CD4-positive, alpha-beta memory T cell (primary cell): ENCODE results near the gene ZBTB49. TPM values are rescaled to one million over a fixed set of nuclear protein-coding genes. Genes with fewer than 3 reads are reported as not detected.
A peak's percentile ranks its signal among the peaks of the same experiment; 100 is the strongest.

ENCODE experiments used
- CTCF ChIA-PET: fragments of 350-600 bp; sonication (Branson Sonifier 250); formaldehyde crosslinking; loops from one replicate; lab custom pipeline; 2021; ENCODE audit warnings: inconsistent platforms; ENCODE audit not compliant: partially characterized antibody; lab: Charles Lee
- POLR2A ChIA-PET: fragments of 350-600 bp; sonication (Branson Sonifier 250); formaldehyde crosslinking; loops from one replicate; lab custom pipeline; 2021; ENCODE audit not compliant: partially characterized antibody; lab: Charles Lee
- DNase-seq, 5 donors: peaks; one replicate each; pipeline versions ENCODE4 v3.0.0 to v3.0.0-alpha.2; 2020 to 2022; ENCODE audit warnings: mixed read lengths in 1 of 5
- H3K27ac ChIP-seq: one replicate; pipeline ENCODE4 v1.7.0; 2013; ENCODE audit warnings: low read depth, low read length
- H3K27me3 ChIP-seq: 2 replicates; pipeline ENCODE4 v1.7.0; 2013; ENCODE audit warnings: mild to moderate bottlenecking, low read length, moderate library complexity; ENCODE audit not compliant: insufficient read depth
- H3K36me3 ChIP-seq: 2 replicates; pipeline ENCODE4 v1.7.0; 2013; ENCODE audit warnings: mild to moderate bottlenecking, low read length, moderate library complexity; ENCODE audit not compliant: insufficient read depth
- H3K4me1 ChIP-seq: 2 replicates; pipeline ENCODE4 v1.7.0; 2013; ENCODE audit warnings: mild to moderate bottlenecking, low read length, moderate library complexity; ENCODE audit not compliant: insufficient read depth
- H3K4me3 ChIP-seq, 2 donors: one replicate each; pipeline ENCODE4 v1.7.0; 2013; ENCODE audit warnings: low read length in 2 of 2, mild to moderate bottlenecking in 1 of 2
- H3K9me3 ChIP-seq, 2 donors: one replicate each; pipeline ENCODE4 v1.7.0; 2013; ENCODE audit warnings: low read length in 2 of 2, control low read depth in 1 of 2; ENCODE audit not compliant: control insufficient read depth in 1 of 2
- H3K27ac Mint-ChIP-seq, 7 donors: one replicate each; pipeline ENCODE4 v1.8.0; 2020 to 2021; ENCODE audit warnings: mixed read lengths in 7 of 7, mild to moderate bottlenecking in 6 of 7, inconsistent platforms in 3 of 7, moderate library complexity in 3 of 7
- H3K27me3 Mint-ChIP-seq, 2 donors: one replicate each; pipeline ENCODE4 v1.8.0; 2020 to 2021; ENCODE audit warnings: mixed read lengths in 2 of 2
- H3K36me3 Mint-ChIP-seq, 2 donors: one replicate each; pipeline ENCODE4 v1.8.0; 2020 to 2021; ENCODE audit warnings: mixed read lengths in 2 of 2, inconsistent platforms in 1 of 2, mild to moderate bottlenecking in 1 of 2
- H3K4me1 Mint-ChIP-seq, 4 donors: one replicate each; pipeline ENCODE4 v1.8.0; 2020 to 2021; ENCODE audit warnings: mixed read lengths in 4 of 4, mild to moderate bottlenecking in 1 of 4
- H3K4me3 Mint-ChIP-seq, 8 donors: one replicate each; pipeline ENCODE4 v1.8.0; 2020 to 2021; ENCODE audit warnings: mixed read lengths in 8 of 8, mild to moderate bottlenecking in 7 of 8, moderate library complexity in 6 of 8, inconsistent platforms in 3 of 8
- H3K9me3 Mint-ChIP-seq, 8 donors: one replicate each; pipeline ENCODE4 v1.8.0; 2020 to 2021; ENCODE audit warnings: mixed read lengths in 8 of 8, mild to moderate bottlenecking in 5 of 8, inconsistent platforms in 3 of 8, moderate library complexity in 1 of 8
- intact Hi-C: fragments of 100-400 bp; cut with micrococcal nuclease; formaldehyde crosslinking; loops from one replicate; pipeline ENCODE4 v1.15.1; 2023
- polyA plus RNA-seq, 2 donors: library from polyadenylated mRNA; unstranded; fragments of 300-500 nt; fragmentation: Illumina TruSeq; gene quantifications; one replicate each; pipeline ENCODE4 v1.2.3, GENCODE V29; 2021
- total RNA-seq, 2 experiments: library from RNA; stranded (reverse); gene quantifications; one replicate each; pipeline ENCODE4 v1.2.3, GENCODE V29; 2021

The ZBTB49 gene
- total and polyA plus RNA-seq, 4 experiments from 2014 or later: 5.3 to 20.0 (median 12.3) TPM

DNA sequence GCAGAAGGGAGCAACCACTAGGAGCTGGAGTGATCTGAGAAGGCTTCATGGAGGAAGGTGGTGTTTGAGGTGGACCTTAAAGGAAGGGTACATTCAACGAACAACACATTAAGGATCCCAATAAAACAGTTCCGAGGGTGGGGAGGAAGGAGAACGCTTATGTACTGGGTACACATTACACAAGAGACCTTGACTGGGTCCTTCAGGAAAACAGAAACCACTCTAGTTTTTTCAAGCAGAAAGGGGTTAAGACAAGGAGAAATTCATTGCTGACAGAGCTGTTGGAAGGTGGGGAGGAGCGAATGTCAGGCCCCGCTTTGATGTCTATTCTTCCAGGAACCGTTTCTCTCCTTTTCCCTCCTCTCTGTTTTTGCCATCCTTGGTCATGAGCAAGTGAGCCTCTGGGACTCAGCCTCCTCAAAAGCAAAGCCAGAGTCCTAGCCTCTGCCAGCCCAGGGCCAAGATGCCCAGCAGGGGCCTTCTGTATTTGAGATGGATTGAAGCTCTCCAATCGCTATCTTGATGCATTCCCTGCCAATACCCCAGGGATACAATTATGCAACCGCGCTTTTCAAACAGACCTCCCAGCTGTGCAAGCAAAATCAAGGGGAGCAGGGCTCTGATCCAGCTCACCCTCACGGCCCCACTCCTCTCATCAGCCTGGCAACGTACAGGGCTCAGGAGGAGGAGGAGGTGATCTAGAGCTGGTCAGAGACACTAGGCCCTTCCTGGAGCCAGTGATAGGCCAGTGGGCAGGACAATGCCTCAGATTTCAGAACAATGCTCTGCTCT lies 48.4 kb downstream of the ZBTB49 start:
- H3K9me3 Mint-ChIP-seq: no peaks in the 10 kb centered on the region
- intact Hi-C loops: loop anchor here (5.0 kb wide), 1 partner anchor 94 kb away; no protein-coding TSS in a partner anchor
- H3K4me1 Mint-ChIP-seq: peaks cover 4 to 14% (median 8%) of the 10 kb centered on the region in 4 donors
- H3K36me3 Mint-ChIP-seq: no peaks in the 10 kb centered on the region
- Histone ChIP-seq H3K27ac (no peak overlapping the region), H3K4me1 (peaks cover 4% of the 10 kb centered on the region), H3K36me3 (no peaks in the 10 kb centered on the region), H3K27me3 (no peaks in the 10 kb centered on the region), H3K9me3 (no peaks in the 10 kb centered on the region), H3K4me3 (no peak overlapping the region)
- no peak for DNase-seq
- no peaks in the 10 kb centered on the region for H3K27me3 Mint-ChIP-seq
- H3K4me3 Mint-ChIP-seq: no peak overlapping the region
- ChIA-PET CTCF (interaction anchor here (1.1 to 12.1 kb wide), 7 partner anchors 21 to 164 kb away, joined by 3 to 161 read pairs (median 6); no protein-coding TSS in a partner anchor), POLR2A (interaction anchor here (0.6 to 2.7 kb wide), 2 partner anchors 78 to 90 kb away, joined by 3 to 9 read pairs; partner anchors contain the start of gene TMEM128)
- H3K27ac Mint-ChIP-seq: peak overlapping the region in 2 of 7 donors; percentile 30 to 83

DNA sequence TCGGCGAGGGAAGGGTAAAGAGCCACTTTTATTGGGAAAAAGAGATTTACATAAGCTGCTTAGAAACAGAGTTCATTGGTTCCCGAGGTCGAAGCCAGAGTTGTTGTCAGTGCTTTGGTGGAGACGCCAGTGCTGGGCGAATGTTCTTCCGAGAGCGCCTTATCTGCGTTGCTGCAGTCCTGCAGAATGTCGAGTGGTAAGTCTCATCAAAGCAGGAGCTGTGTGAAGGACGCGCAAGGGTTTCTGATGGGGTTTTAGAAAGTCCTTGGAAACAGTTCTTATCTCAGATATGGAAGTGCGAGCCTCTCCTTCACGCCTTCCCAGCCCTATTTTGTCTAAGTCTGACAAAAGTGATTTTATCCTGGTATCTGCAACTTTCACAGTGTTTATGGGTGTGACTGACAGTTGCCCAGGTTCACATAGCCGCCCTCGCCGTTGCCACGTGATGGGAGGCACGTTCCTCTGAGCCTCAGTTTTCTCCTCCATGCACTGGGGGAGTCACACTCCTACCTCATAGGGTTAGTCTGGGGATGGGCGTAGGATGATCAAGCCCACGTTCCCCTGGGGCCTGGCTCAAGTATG lies 49.5 kb downstream of the ZBTB49 start:
- CTCF ChIA-PET: interaction anchor here (1.7 to 12.1 kb wide), 3 partner anchors 80 to 88 kb away, joined by 11 to 161 read pairs (median 70); no protein-coding TSS in a partner anchor
- Histone ChIP-seq H3K36me3 (no peaks in the 10 kb centered on the region), H3K27me3 (no peaks in the 10 kb centered on the region), H3K4me3 (no peak overlapping the region), H3K4me1 (peaks cover 4% of the 10 kb centered on the region), H3K9me3 (no peaks in the 10 kb centered on the region), H3K27ac (no peak overlapping the region)
- DNase-seq: no peak
- Mint-ChIP-seq H3K4me3 (no peak overlapping the region), H3K27me3 (no peaks in the 10 kb centered on the region), H3K9me3 (no peaks in the 10 kb centered on the region), H3K36me3 (no peaks in the 10 kb centered on the region), H3K4me1 (peaks cover 4 to 14% (median 7%) of the 10 kb centered on the region in 4 donors), H3K27ac (peak overlapping the region in 1 of 7 donors; percentile 51)
- intact Hi-C loops: loop anchor here (5.0 kb wide), 1 partner anchor 93 kb away; no protein-coding TSS in a partner anchor
- POLR2A ChIA-PET: interaction anchor here (2.7 kb wide), 1 partner anchor 91 kb away, joined by 9 read pairs; the partner anchor contains the start of gene TMEM128

DNA sequence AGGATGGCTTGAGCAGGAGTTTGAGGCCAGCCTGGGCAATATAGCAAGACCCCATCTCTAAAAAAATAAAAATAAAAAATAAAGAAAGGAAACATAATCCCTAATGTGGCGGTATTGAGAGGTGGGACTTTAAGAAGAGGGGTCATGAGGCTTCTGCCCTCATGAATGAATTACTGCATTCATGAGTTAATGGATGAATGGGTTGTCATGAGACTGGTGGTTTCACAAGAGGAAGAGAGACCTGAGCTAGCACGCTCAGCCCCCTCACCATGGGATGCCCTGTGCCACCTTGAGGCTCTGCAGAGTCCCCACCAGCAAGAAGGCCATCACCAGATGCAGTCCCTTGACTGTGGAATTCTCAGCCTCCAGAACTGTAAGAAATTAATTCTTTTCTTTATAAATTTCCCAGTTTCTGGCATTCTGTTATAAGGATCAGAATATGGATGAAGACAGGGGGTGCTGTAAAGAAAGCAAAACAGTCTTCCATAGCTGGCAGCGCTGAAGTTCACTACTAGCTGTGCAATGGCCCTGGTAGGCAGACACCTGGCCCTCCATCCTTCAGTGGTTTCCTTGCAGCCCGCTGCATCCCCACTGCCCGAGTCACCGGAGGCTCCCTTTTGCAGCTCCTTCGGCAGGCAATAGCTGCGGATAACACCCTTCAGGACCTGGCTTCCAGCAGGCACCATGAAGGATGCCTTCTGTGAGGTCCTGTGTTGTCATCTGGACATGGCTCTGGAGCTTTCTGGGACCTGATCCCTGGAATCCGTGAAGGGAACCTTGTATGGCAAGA lies 52.0 kb downstream of the ZBTB49 start:
- Mint-ChIP-seq H3K9me3 (peaks cover 0 to under 1% (median 0%) of the 10 kb centered on the region in 8 donors), H3K36me3 (no peaks in the 10 kb centered on the region), H3K27me3 (no peaks in the 10 kb centered on the region), H3K4me3 (no peak overlapping the region), H3K4me1 (peaks cover 0 to 7% (median 4%) of the 10 kb centered on the region in 4 donors), H3K27ac (peak overlapping the region in 1 of 7 donors; percentile 61)
- no peak overlapping the region for H3K4me3 ChIP-seq
- H3K9me3 ChIP-seq: no peaks in the 10 kb centered on the region
- peaks cover 3% of the 10 kb centered on the region for H3K4me1 ChIP-seq
- H3K27me3 ChIP-seq: no peaks in the 10 kb centered on the region
- no peak for DNase-seq
- no peaks in the 10 kb centered on the region for H3K36me3 ChIP-seq
- intact Hi-C loops: no loop called here
- ChIA-PET POLR2A (interaction anchor here (0.6 kb wide), 1 partner anchor 90 kb away, joined by 3 read pairs; no protein-coding TSS in a partner anchor), CTCF (interaction anchor here (2.1 to 12.1 kb wide), 2 partner anchors 83 kb away, joined by 7 to 161 read pairs; no protein-coding TSS in a partner anchor)
- no peak overlapping the region for H3K27ac ChIP-seq

DNA sequence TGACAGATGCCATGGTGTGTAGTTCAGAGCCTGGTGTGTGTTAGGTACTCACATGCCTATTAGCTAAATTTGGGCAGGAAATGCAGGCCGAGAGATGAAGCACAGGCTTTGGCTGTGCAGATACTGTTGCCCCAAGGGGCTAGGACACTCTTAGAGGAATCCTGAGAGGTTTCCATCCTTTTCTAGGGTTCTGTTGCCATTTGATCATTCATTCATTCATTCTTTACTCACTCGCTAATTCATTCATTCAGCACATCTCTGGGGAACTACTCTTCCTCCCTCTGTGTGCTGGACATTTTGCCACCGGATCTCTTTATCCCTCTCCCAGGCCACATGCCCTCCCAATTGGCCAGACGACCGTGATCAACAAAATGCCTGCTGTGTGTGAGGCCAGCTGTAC lies 53.0 kb downstream of the ZBTB49 start:
- H3K36me3 ChIP-seq: no peaks in the 10 kb centered on the region
- H3K9me3 Mint-ChIP-seq: peaks cover 0 to 9% (median 0%) of the 10 kb centered on the region in 8 donors
- H3K4me1 ChIP-seq: peaks cover 10% of the 10 kb centered on the region
- H3K4me1 Mint-ChIP-seq: peaks cover 3 to 15% (median 12%) of the 10 kb centered on the region in 4 donors
- H3K36me3 Mint-ChIP-seq: no peaks in the 10 kb centered on the region
- H3K4me3 Mint-ChIP-seq: no peak overlapping the region
- DNase-seq: no peak
- intact Hi-C loops: no loop called here
- H3K27ac ChIP-seq: no peak overlapping the region
- POLR2A ChIA-PET: no interaction called here
- no peak overlapping the region for H3K4me3 ChIP-seq
- peak overlapping the region in 3 of 7 donors; percentile 17 to 27 (median 19) for H3K27ac Mint-ChIP-seq
- CTCF ChIA-PET: interaction anchor here (1.2 to 2.1 kb wide), 2 partner anchors 84 to 88 kb away, joined by 4 to 7 read pairs; no protein-coding TSS in a partner anchor
- no peaks in the 10 kb centered on the region for H3K27me3 Mint-ChIP-seq
- H3K27me3 ChIP-seq: no peaks in the 10 kb centered on the region
- no peaks in the 10 kb centered on the region for H3K9me3 ChIP-seq

DNA sequence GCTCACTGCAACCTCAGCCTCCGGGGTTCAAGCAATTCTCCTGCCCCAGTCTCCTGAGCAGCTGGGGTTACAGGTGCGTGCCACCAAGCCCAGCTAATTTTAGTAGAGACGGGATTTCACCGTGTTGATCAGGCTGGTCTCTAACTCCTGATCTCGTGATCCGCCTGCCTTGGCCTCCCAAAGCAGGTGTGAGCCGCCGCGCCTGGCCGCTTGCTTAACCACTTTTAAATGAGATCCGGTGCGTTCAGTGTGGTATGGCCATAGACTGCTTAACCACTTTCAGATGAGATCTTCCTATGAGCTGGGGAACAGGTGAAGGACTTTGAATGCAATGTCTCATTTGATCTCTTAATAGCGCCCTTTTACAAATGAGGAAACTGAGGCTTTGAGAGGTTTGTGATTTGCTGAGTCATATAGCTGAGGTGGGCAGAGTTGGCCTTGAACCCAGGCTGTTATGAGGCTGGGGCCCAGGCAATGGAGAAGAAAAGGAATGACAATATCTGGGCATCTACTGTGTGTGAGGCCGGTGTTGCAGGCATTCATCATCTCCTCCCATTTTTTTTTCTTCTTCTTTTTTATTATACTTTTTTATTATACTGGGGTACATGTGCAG lies 55.0 kb downstream of the ZBTB49 start:
- Mint-ChIP-seq H3K4me3 (no peak overlapping the region), H3K4me1 (peaks cover 6 to 33% (median 27%) of the 10 kb centered on the region in 4 donors), H3K9me3 (peaks cover 0 to 20% (median 8%) of the 10 kb centered on the region in 8 donors), H3K36me3 (peaks cover 0 to 5% of the 10 kb centered on the region in 2 donors), H3K27me3 (no peaks in the 10 kb centered on the region), H3K27ac (peak overlapping the region in 1 of 7 donors; percentile 70)
- Histone ChIP-seq H3K4me1 (peaks cover 21% of the 10 kb centered on the region), H3K4me3 (no peak overlapping the region), H3K27ac (no peak overlapping the region), H3K9me3 (no peaks in the 10 kb centered on the region), H3K36me3 (no peaks in the 10 kb centered on the region), H3K27me3 (no peaks in the 10 kb centered on the region)
- DNase-seq: no peak
- intact Hi-C loops: no loop called here
- ChIA-PET CTCF (no interaction called here), POLR2A (no interaction called here)

DNA sequence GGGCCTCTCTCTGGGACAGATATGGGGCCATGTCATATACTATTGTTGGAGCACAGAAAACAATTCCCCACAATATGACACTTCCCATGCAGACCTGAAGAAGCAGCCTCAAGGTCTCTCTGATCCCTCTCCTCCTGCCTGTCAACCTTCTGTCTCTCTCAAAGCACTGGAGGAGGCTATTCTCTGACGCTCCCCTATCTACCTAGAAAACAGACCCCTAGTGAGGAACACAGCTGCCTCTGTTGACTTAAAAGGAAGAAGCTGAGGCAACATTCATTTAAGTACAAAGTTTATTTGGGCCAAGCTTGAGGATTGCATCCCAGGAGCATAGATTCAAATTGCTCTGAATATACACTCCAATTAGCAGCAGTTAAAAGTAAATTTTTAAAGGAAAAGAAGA lies 57.5 kb downstream of the ZBTB49 start:
- Mint-ChIP-seq H3K4me3 (peak overlapping the region in 3 of 8 donors; percentile 12 to 61 (median 41)), H3K4me1 (peaks cover 6 to 33% (median 27%) of the 10 kb centered on the region in 4 donors), H3K27ac (peak overlapping the region in 5 of 7 donors; percentile 0 to 94 (median 73)), H3K36me3 (peaks cover 0 to 5% of the 10 kb centered on the region in 2 donors), H3K9me3 (peaks cover 0 to 20% (median 8%) of the 10 kb centered on the region in 8 donors), H3K27me3 (no peaks in the 10 kb centered on the region)
- Histone ChIP-seq H3K36me3 (no peaks in the 10 kb centered on the region), H3K4me3 (no peak overlapping the region), H3K4me1 (peaks cover 21% of the 10 kb centered on the region), H3K27ac (no peak overlapping the region), H3K27me3 (no peaks in the 10 kb centered on the region), H3K9me3 (no peaks in the 10 kb centered on the region)
- ChIA-PET CTCF (interaction anchor here (1.0 kb wide), 1 partner anchor 15 kb away, joined by 3 read pairs; no protein-coding TSS in a partner anchor), POLR2A (interaction anchor here (1.2 to 2.5 kb wide), 4 partner anchors 39 to 100 kb away, joined by 3 to 15 read pairs (median 6); partner anchors contain the start of genes NSG1 and TMEM128)
- DNase-seq: no peak
- intact Hi-C loops: no loop called here
